HPDE6-E6E7 (cell line): Measurements from ENCODE around the gene DOK5.
"Not testable (repeated sequence)": the region's sequence is repeated elsewhere in the genome, so short reads cannot be mapped to it uniquely, and the experiment has no call there.

Source experiments
- DNase-seq: peaks from one replicate; pipeline ENCODE4 v3.0.0; 2011; ENCODE audit warnings: missing footprints; ENCODE audit errors: extremely low spot score

The DOK5 gene

GRCh38 chr20:54470697-54471096 is 4.7 kb upstream of the DOK5 start:
- DNase-seq = no peak

DNA sequence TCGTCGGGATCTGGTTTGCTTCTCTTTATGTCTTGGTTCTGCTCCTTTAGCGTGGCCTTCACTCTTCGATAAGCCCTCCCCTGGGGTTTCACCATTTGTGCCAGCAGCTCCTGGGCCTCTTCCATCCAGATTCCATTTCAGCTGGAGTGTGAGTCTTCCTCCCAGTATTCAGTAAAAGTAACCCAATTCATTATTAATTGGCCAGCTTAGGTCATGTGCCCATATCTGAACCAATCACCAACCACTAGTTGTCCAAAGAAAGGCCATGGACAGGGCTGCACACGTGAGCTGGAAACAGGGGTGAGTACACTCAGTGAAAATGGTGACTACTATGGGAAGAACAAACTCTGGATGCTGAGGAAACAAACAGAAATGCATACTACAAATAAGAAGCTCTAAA is 2.8 kb upstream of the DOK5 start:
- no peak for DNase-seq

GRCh38 chr20:54473340-54473739 is 2.1 kb upstream of the DOK5 start:
- no peak for DNase-seq

DNA sequence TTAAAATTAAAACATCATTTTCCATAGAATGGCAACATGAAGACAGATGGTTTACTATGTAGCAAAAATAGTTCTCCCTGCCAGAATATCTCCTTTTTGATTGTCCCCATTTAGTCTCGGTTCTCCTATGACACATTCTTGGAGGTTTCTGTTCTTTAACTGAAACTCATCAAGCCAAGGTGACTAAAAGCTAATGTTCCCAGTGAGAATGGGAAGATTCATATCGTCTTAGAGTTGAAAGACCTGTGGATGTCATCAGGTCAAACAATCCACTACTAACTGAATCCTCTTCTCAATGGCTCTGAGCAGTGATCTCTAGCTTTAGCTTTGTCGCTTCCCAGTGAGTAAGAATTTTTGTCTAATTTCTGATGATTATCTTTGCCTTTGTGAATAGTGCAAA is 1.3 kb upstream of the DOK5 start:
- DNase-seq = no peak

DNA sequence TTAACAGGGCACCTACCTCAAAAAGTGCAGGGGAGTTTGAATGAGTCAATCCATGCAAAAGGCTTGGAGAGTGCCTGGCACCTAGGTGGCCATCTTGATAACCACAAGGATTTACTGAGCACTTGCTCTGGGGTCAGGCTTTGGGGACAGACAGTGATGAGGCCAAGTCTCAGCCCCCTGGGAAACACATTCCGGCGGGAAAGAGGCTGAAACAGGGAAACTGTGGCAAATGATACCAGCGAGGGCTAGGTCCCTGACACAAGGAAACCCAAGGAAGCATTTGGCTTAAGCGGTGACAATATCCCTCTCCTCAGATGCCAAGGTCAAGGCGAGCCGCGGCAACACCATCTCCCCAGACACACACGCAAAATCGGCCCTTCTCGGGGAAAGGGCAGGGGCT is 527 bp upstream of the DOK5 start:
- DNase-seq = no peak

DNA sequence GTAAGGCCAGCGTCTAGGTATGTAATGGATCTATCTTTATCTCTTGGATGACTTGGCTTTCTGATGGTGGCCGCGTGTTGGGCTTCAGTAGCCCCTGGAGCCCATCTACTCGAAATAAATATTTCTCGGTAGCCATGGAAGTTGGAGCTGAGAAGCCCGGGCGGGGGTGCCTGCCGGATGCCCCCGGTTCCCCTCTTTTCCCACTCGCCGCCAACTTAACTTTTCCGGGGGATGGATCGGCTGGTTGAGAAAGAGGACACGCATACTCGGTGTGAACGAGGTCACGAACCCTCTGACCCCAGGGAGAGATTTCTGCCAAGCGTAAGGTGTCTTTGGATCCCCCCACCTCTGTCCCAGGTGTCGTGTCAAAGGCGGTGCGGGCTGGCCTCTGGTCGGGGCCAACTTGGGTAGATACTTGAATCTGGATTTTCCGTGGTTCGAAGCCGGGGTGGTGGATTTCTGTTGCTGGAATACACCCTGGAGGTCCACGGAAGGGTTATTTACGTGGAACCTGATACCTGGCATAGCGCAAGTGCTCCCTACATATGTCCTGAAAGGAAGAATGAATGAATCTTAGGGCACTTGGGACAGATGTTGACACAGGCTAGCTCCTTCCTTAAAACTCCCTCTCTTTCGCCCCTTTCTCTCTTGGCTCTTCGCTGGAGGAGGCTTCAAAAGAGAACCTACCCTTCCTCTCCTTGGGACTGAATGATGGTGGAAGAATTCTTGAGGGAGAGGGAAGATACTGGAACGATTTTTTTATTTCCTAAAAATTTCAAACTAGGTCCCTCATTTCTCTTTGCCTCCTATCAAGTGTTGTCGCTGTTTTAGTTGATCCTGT is 996 bp downstream of the DOK5 start:
- no peak for DNase-seq

GRCh38 chr20:54477191-54477955 is 2.0 kb downstream of the DOK5 start:
- no peak for DNase-seq

DNA sequence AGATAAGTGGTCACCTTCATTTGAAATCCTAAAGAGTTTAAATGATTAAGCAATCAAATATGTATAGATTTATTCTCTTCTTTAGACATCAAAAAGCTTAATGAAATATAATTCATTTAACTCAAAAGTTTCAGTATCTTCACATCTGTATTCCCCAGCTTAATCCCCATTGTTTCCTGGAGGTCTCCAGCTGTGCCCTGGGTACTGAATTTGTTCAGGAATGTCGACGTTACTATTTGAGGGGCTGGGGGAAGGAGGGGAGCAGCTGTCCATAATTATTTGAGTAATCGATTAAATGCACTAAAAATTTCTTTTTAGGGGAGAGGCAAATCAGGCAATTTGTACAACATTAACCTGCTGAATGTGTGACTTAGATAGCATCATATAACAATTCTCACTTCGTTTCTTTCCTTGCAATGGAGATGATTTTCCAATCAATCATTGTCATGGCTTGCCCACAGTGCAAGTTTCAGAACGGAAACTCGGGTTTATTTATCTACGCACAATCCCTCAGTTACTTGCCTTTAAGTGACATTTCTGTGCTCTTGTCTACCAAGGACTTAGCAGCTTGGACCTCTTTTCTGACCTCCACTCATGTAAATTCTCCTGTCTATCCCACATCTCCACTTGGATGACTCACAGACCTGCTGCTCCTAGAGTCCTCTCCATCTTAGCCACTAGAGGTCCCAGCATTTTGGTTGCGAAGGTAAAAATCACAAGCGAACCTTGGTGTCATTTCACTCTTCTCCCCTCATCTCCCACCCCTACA is 3.9 kb downstream of the DOK5 start:
- DNase-seq = no peak

DNA sequence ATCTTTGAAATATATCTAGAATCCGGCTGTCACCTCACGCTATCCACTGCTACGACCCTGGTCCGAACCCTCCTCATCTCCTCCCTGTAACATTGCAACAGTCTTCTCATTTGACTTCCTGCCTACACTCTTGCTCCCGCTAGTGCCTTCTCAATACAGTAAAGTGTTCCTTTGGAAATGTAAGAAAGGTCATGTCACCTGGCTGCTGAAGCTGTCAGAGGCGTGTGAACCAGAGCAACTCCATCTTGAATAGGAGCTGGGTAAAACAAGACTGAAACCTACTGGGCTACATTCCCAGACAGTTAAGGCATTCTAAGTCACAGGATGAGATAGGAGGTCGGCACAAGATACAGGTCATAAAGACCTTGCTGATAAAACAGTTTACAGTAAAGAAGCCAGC is 4.5 kb downstream of the DOK5 start:
- not testable (repeated sequence) for DNase-seq

- no peak for DNase-seq
These were observed 6.0 kb downstream of the DOK5 start for GRCh38 chr20:54481442-54481841.

DNA sequence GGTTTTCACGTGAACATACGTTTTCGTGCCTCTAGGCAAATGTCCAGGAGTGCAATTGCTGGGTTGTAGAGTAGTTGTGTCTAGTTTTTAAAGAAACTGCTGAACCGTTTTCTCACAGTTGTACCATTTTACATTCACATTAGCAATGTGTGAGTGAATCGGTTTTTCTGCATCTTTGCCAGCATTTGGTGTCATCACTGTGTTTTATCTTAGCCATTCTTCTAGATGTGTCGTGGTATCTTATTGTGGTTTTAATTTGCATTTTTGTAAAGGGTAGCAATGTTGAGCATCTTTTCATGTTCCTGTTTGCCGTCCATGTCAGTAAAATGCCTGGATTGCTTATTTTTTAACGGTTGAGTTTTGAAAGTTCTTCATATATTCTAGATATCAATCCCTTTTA is 10.2 kb downstream of the DOK5 start:
- no peak for DNase-seq

GRCh38 chr20:54486585-54486984 is 11.2 kb downstream of the DOK5 start:
- DNase-seq = no peak

DNA sequence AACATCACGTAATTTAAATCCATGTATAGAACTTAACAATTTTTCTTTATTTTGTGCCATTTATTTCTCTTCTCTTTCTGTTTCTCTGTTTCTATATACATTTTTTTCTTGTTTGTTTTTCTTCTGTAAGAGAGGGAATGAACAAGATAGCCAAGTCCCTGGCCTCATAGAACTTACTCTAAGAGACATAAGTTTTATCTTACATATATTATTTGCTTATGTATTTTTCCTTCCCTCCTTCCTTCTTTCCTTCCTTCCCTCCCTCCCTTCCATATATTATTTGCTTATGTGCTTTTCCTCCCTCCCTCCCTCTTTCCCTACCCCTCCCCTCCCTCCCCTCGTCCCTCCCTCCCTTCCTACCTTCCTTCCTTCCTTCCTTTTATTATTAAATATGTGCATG is 13.0 kb downstream of the DOK5 start:
- DNase-seq = no peak

DNA sequence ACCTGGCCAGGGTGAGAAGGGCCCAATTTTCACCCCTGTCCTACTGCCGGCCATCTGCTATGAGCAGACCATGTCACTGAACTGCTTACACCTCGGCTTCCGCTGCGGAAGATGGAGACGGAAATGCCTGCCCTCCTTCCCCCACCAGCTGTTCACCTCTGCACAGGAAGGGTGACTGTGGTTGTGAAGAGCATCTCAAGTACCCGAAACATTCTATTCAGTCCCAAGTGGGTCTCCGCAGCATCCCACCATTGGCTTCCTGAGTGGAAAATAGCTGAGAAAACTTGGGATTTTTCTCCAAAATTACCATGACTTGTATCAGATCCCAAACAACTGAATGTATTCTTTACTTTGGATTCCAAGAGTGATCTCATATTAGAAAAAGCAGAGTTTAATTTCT is 16.1 kb downstream of the DOK5 start:
- DNase-seq = no peak

DNA sequence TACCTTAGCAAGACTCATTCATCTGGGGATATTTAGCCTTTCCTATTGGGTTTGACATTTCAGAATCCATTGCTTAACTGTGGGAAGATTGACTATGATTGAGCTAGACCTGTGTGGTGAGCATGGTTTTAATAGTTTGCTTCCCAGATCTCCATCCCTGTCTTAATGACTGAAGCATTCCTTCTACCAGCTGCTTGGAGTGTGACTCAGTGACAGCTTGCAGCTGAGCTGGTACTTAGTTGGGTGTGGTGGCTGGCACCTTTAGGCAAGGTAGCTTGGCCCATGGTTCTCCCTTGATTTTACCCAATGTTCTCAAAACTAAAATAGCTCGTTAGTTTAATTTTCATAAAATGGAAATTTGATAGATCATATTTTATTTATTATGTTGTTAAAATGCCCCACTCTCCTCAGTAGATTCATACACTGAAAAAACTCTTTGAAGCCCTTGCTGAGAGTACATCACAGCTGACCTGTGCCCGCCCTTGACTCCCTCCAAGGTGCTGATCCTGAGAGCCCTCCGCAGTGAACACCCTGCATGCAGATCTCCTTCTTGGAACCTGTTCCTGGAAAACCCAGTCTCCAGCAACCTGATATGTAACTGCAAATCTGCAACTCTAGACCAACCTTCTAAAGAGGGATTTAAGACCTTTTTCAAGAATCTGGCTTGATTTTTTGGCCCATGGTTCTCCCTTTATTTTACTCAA is 19.1 kb downstream of the DOK5 start:
- no peak for DNase-seq

DNA sequence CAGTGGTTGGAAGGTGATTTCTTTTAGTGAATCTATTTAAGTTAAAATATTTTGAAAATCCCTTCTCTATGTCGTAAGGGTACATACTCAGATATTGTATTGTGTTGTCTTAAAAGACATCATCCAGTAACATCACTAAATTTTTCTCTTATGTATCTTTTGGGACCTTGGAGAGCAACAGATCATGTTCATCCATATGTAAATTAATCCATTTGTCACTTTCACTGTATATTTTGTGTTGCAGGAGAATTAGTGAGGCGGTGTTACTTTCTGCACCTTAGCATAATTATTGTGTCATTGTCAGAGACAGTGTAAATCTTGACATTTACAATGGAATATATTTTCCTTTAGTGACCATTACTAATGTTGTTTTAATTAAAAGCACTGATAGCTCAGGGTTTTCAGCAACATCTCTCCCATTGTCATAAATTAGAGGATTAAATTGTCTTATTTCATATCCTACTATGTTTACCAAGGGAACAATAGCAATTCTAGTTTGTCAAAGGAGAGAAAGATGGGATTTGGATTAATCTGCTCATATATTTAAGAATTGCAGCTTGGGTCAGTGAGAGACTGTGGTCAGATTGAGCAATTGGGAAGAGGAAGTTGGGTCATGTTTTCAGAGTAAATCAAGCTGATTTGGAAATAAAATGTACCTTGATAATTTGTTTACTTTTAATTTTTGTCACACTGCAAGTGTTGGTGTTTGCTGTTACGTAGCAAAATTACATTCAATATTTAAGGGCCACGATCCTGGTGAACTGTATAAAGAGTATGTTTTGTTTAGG is 22.7 kb downstream of the DOK5 start:
- no peak for DNase-seq

- no peak for DNase-seq
These were observed 23.7 kb downstream of the DOK5 start for GRCh38 chr20:54499111-54499510.

GRCh38 chr20:54502179-54502578 is 26.8 kb downstream of the DOK5 start:
- DNase-seq = no peak

DNA sequence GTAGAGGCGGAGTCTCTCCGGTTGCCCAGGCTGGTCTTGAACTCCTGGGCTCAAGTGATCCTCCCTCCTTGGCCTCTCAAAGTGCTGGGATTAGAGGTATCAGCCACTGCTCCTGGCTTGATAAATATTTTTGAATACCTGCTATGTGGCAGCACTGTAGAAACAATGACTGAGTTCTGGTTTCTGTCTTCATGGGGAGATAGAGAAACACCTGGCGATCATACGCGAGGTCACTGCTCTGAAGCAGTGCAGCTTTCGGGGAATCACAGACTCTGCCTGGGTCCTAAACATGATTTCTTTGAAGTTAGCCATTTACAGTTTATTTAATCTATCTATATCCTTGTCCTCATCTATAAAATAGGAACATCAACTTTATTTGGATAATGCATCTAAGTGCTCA is 31.2 kb downstream of the DOK5 start:
- DNase-seq = no peak

GRCh38 chr20:54510541-54511129 is 35.2 kb downstream of the DOK5 start:
- no peak for DNase-seq

DNA sequence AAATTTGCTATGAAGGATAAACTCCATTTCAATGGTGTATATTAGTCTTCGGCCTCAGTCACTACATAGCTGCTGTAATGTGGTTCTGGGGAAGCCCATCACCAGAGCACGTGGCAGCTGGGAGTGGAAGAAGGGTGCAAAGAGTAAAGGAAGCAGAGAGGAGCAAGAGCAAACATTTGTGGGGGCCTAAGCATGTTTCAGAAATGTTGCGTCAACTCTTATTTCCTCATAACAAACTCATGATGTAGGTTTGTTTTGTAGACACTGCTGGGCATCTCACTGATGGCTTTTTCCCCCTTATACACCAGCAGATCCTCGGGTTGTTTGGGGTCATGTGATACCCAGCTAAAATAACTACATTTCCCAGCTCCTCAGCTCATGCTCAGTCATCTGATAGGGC is 37.3 kb downstream of the DOK5 start:
- DNase-seq = no peak
